A549 (cell line): Measurements from ENCODE around the gene CUTA. TPM values are rescaled to one million over a fixed set of nuclear protein-coding genes. Genes with fewer than 3 reads are reported as not detected.

ENCODE experiments used
- ATAC-seq, 2 experiments: fragments of 200-7000 bp in 1 of 2; fragments of >200 bp in 1 of 2; cut with Nextera tagmentation in 1 of 2; cut with Tn5 transposase in 1 of 2; 3 replicates each; pipeline versions ENCODE4 v1.8.0 to v1.9.1; 2018 to 2020; ENCODE audit warnings: mild to moderate bottlenecking in 1 of 2, moderate library complexity in 1 of 2
- CTCF ChIA-PET: fragments of 300-600 bp; sonication (Branson Sonifier 250); formaldehyde crosslinking; extraction: SDS; loops from one replicate; lab custom pipeline; 2021; ENCODE audit warnings: antibody characterized with exemption, inconsistent platforms; lab: Yijun Ruan, JAX
- POLR2A ChIA-PET: fragments of 350-600 bp; formaldehyde crosslinking; extraction: SDS; loops from one replicate; lab custom pipeline; 2021; ENCODE audit warnings: antibody characterized with exemption, inconsistent platforms; lab: Yijun Ruan, JAX
- DNase-seq, 2 experiments: peaks; one replicate each; pipeline versions ENCODE4 v3.0.0 to v3.0.0-alpha.2; 2011 to 2016; ENCODE audit warnings: low read depth in 1 of 2, low spot score in 1 of 2
- FAIRE-seq: peaks from 2 replicates; lab custom pipeline; 2011; peaks lifted over from hg19 to GRCh38; lab: Jason Lieb, UNC
- H3K27ac ChIP-seq, 2 experiments: fragments of >200 bp; sonication (Bioruptor Twin); formaldehyde crosslinking; 3 replicates each; pipeline ENCODE4 v1.5.1; 2016 to 2017
- H3K4me1 ChIP-seq: fragments of >200 bp; sonication (Bioruptor Twin); formaldehyde crosslinking; 3 replicates; pipeline ENCODE4 v1.6.1; 2016
- H3K4me2 ChIP-seq: fragments of >200 bp; sonication (Bioruptor Twin); formaldehyde crosslinking; 3 replicates; pipeline ENCODE4 v1.6.1; 2016
- H3K4me3 ChIP-seq: fragments of >200 bp; sonication (Bioruptor Twin); formaldehyde crosslinking; 3 replicates; pipeline ENCODE4 v1.5.1; 2016
- H3K9me3 ChIP-seq: fragments of >200 bp; sonication (Bioruptor Twin); formaldehyde crosslinking; 3 replicates; pipeline ENCODE4 v1.6.1; 2016
- ESRRA ChIP-seq: fragments of 150-350 bp; IDR thresholded peaks from 2 replicates; pipeline ENCODE4 v1.6.1; 2014; ENCODE audit warnings: mild to moderate bottlenecking, low read length, borderline replicate concordance
- MAZ ChIP-seq: fragments of 150-350 bp; IDR thresholded peaks from 2 replicates; pipeline ENCODE4 v1.6.1; 2014; ENCODE audit warnings: antibody characterized with exemption, low read depth, low read length, borderline replicate concordance
- POLR2AphosphoS2 ChIP-seq: conservative IDR thresholded peaks from 2 replicates; pipeline ENCODE4 v1.6.1; 2012; ENCODE audit warnings: low read length, improper control_type of control experiment, inconsistent platforms
- ZSCAN20 ChIP-seq: fragments of 250-450 bp; sonication (Bioruptor Pico); IDR thresholded peaks from 2 replicates; pipeline ENCODE4 v1.8.0; 2022; ENCODE audit warnings: mild to moderate bottlenecking, moderate library complexity
- WGBS: methylation state at CpG from one replicate; pipeline ENCODE4 v1.1.6; 2017; ENCODE audit errors: missing lambda C conversion rate; 5-methylcytosine and 5-hydroxymethylcytosine counted together
- polyA plus RNA-seq, 4 experiments: library from polyadenylated mRNA; depleted of rRNA in 3 of 4; stranded (reverse); fragments of >200 nt; fragmentation: RNase III in 1 of 4; extraction: RNeasy Plus Mini Kit Qiagen cat#74134 plus additional on column Dnase treatment in 1 of 4; gene quantifications; 2 replicates in 3 of 4; 3 replicates in 1 of 4; pipeline ENCODE4 v1.2.3, GENCODE V29; 2011 to 2017
- small RNA-seq, 6 experiments: library from RNA; depleted of rRNA; stranded (forward); fragments of <200 nt; gene quantifications; one replicate each; pipeline ENCODE3, GENCODE V24; 2012
- TF ChIP-seq, protein P1 (sequence below): fragments of >200 bp; sonication (Bioruptor Twin); formaldehyde crosslinking; IDR thresholded peaks from 3 replicates; pipeline ENCODE4 v1.5.1; 2016

The CUTA gene
- polyA plus RNA-seq, 2 of the 4 experiments (the other 2 are of a cell fraction) = 98.9 to 175 TPM

GRCh38 chr6:33367009-33367714 lies 50.7 kb downstream of the CUTA start:
- DNase-seq (no peak), ATAC-seq (no peak), FAIRE-seq (no peak)
- ChIA-PET POLR2A (no interaction called here), CTCF (interaction anchor here (1.0 kb wide), 1 partner anchor 22 kb away, joined by 7 read pairs; no protein-coding TSS in a partner anchor)
- TF ChIP-seq ESRRA (no peak), ZSCAN20 (CRISPR knock-in tag) (no peak), POLR2AphosphoS2 (no peak), MAZ (no peak)
- TF ChIP-seq, protein P1, sequence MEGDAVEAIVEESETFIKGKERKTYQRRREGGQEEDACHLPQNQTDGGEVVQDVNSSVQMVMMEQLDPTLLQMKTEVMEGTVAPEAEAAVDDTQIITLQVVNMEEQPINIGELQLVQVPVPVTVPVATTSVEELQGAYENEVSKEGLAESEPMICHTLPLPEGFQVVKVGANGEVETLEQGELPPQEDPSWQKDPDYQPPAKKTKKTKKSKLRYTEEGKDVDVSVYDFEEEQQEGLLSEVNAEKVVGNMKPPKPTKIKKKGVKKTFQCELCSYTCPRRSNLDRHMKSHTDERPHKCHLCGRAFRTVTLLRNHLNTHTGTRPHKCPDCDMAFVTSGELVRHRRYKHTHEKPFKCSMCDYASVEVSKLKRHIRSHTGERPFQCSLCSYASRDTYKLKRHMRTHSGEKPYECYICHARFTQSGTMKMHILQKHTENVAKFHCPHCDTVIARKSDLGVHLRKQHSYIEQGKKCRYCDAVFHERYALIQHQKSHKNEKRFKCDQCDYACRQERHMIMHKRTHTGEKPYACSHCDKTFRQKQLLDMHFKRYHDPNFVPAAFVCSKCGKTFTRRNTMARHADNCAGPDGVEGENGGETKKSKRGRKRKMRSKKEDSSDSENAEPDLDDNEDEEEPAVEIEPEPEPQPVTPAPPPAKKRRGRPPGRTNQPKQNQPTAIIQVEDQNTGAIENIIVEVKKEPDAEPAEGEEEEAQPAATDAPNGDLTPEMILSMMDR = no peak
- H3K9me3 ChIP-seq = no peaks in the 10 kb centered on the region
- H3K27ac ChIP-seq = no peak overlapping the region
- H3K4me1 ChIP-seq = no peaks in the 10 kb centered on the region
- no peak overlapping the region for H3K4me2 ChIP-seq
- 61% methylated on average over 4 of the region's 8 CpGs for WGBS
- H3K4me3 ChIP-seq = no peak overlapping the region

Small RNA genes within 50 kb of the gene (small RNA-seq; reads per million reads assigned to genes)
- 0 reads per million in 6 experiments for gene RPL35AP4
- 0 reads per million in 6 experiments for gene ZBTB9

Other genes with a start within 250 kb of the CUTA start
- gene COL11A2, start 225.6 kb downstream of the CUTA start, polyA plus RNA-seq (2011; rRNA removed) = 0.66 and 0.73 TPM in 2 replicates
- gene COL11A2, start 225.6 kb downstream of the CUTA start, polyA plus RNA-seq (2017; fragmentation: RNase III; extraction: RNeasy Plus Mini Kit Qiagen cat#74134 plus additional on column Dnase treatment) = 0.93 to 1.3 TPM (median 1.1 TPM) in 3 replicates
- gene RXRB, start 217.4 kb downstream of the CUTA start, polyA plus RNA-seq (2011; rRNA removed) = 15.6 and 21.1 TPM in 2 replicates
- 19.1 to 21.3 TPM (median 20.3 TPM) in 3 replicates for gene RXRB, start 217.4 kb downstream of the CUTA start, polyA plus RNA-seq (2017; fragmentation: RNase III; extraction: RNeasy Plus Mini Kit Qiagen cat#74134 plus additional on column Dnase treatment)
- 59.0 and 66.5 TPM in 2 replicates for gene SLC39A7, start 217.2 kb downstream of the CUTA start, polyA plus RNA-seq (2011; rRNA removed)
- gene SLC39A7, start 217.2 kb downstream of the CUTA start, polyA plus RNA-seq (2017; fragmentation: RNase III; extraction: RNeasy Plus Mini Kit Qiagen cat#74134 plus additional on column Dnase treatment) = 104 to 125 TPM (median 122 TPM) in 3 replicates
- 15.9 and 16.5 TPM in 2 replicates for gene HSD17B8, start 213.5 kb downstream of the CUTA start, polyA plus RNA-seq (2011; rRNA removed)
- 9.3 to 9.6 TPM (median 9.5 TPM) in 3 replicates for gene HSD17B8, start 213.5 kb downstream of the CUTA start, polyA plus RNA-seq (2017; fragmentation: RNase III; extraction: RNeasy Plus Mini Kit Qiagen cat#74134 plus additional on column Dnase treatment)
- 12.7 and 14.6 TPM in 2 replicates for gene RING1, start 209.6 kb downstream of the CUTA start, polyA plus RNA-seq (2011; rRNA removed)
- 31.4 to 39.0 TPM (median 35.0 TPM) in 3 replicates for gene RING1, start 209.6 kb downstream of the CUTA start, polyA plus RNA-seq (2017; fragmentation: RNase III; extraction: RNeasy Plus Mini Kit Qiagen cat#74134 plus additional on column Dnase treatment)
- gene VPS52, start 146.2 kb downstream of the CUTA start, polyA plus RNA-seq (2011; rRNA removed) = 38.9 and 44.3 TPM in 2 replicates
- 22.8 to 28.0 TPM (median 22.8 TPM) in 3 replicates for gene VPS52, start 146.2 kb downstream of the CUTA start, polyA plus RNA-seq (2017; fragmentation: RNase III; extraction: RNeasy Plus Mini Kit Qiagen cat#74134 plus additional on column Dnase treatment)
- 3,426 and 3,692 TPM in 2 replicates for gene RPS18, start 146.0 kb downstream of the CUTA start, polyA plus RNA-seq (2011; rRNA removed)
- gene RPS18, start 146.0 kb downstream of the CUTA start, polyA plus RNA-seq (2017; fragmentation: RNase III; extraction: RNeasy Plus Mini Kit Qiagen cat#74134 plus additional on column Dnase treatment) = 3,611 to 3,881 TPM (median 3,639 TPM) in 3 replicates
- 0.54 and 0.74 TPM in 2 replicates for gene B3GALT4, start 141.0 kb downstream of the CUTA start, polyA plus RNA-seq (2011; rRNA removed)
- gene B3GALT4, start 141.0 kb downstream of the CUTA start, polyA plus RNA-seq (2017; fragmentation: RNase III; extraction: RNeasy Plus Mini Kit Qiagen cat#74134 plus additional on column Dnase treatment) = 0.24 to 0.41 TPM (median 0.27 TPM) in 3 replicates
- gene WDR46, start 128.9 kb downstream of the CUTA start, polyA plus RNA-seq (2011; rRNA removed) = 35.1 TPM in 2 replicates
- gene WDR46, start 128.9 kb downstream of the CUTA start, polyA plus RNA-seq (2017; fragmentation: RNase III; extraction: RNeasy Plus Mini Kit Qiagen cat#74134 plus additional on column Dnase treatment) = 88.4 to 91.2 TPM (median 89.6 TPM) in 3 replicates
- 61.2 and 84.6 TPM in 2 replicates for gene PFDN6, start 128.5 kb downstream of the CUTA start, polyA plus RNA-seq (2011; rRNA removed)
- gene PFDN6, start 128.5 kb downstream of the CUTA start, polyA plus RNA-seq (2017; fragmentation: RNase III; extraction: RNeasy Plus Mini Kit Qiagen cat#74134 plus additional on column Dnase treatment) = 117 to 138 TPM (median 120 TPM) in 3 replicates
- 11.6 and 12.9 TPM in 2 replicates for gene RGL2, start 119.2 kb downstream of the CUTA start, polyA plus RNA-seq (2011; rRNA removed)
- gene RGL2, start 119.2 kb downstream of the CUTA start, polyA plus RNA-seq (2017; fragmentation: RNase III; extraction: RNeasy Plus Mini Kit Qiagen cat#74134 plus additional on column Dnase treatment) = 9.6 to 13.9 TPM (median 12.9 TPM) in 3 replicates
- gene TAPBP, start 104.0 kb downstream of the CUTA start, polyA plus RNA-seq (2011; rRNA removed) = 16.8 and 17.1 TPM in 2 replicates
- gene TAPBP, start 104.0 kb downstream of the CUTA start, polyA plus RNA-seq (2017; fragmentation: RNase III; extraction: RNeasy Plus Mini Kit Qiagen cat#74134 plus additional on column Dnase treatment) = 32.2 to 40.0 TPM (median 37.5 TPM) in 3 replicates
- 3.2 and 4.2 TPM in 2 replicates for gene ZBTB22, start 100.4 kb downstream of the CUTA start, polyA plus RNA-seq (2011; rRNA removed)
- gene ZBTB22, start 100.4 kb downstream of the CUTA start, polyA plus RNA-seq (2017; fragmentation: RNase III; extraction: RNeasy Plus Mini Kit Qiagen cat#74134 plus additional on column Dnase treatment) = 5.1 to 8.4 TPM (median 8.3 TPM) in 3 replicates
- 20.3 and 24.4 TPM in 2 replicates for gene DAXX, start 95.1 kb downstream of the CUTA start, polyA plus RNA-seq (2011; rRNA removed)
- gene DAXX, start 95.1 kb downstream of the CUTA start, polyA plus RNA-seq (2017; fragmentation: RNase III; extraction: RNeasy Plus Mini Kit Qiagen cat#74134 plus additional on column Dnase treatment) = 34.5 to 45.8 TPM (median 41.3 TPM) in 3 replicates
- 23.0 and 23.9 TPM in 2 replicates for gene KIFC1, start 26.3 kb downstream of the CUTA start, polyA plus RNA-seq (2011; rRNA removed)
- gene KIFC1, start 26.3 kb downstream of the CUTA start, polyA plus RNA-seq (2017; fragmentation: RNase III; extraction: RNeasy Plus Mini Kit Qiagen cat#74134 plus additional on column Dnase treatment) = 29.1 to 33.7 TPM (median 30.5 TPM) in 3 replicates
- 14.0 and 21.2 TPM in 2 replicates for gene PHF1, start 7.1 kb downstream of the CUTA start, polyA plus RNA-seq (2011; rRNA removed)
- gene PHF1, start 7.1 kb downstream of the CUTA start, polyA plus RNA-seq (2017; fragmentation: RNase III; extraction: RNeasy Plus Mini Kit Qiagen cat#74134 plus additional on column Dnase treatment) = 16.6 to 21.6 TPM (median 21.4 TPM) in 3 replicates
- 2.2 and 3.6 TPM in 2 replicates for gene SYNGAP1, start 2.0 kb upstream of the CUTA start, polyA plus RNA-seq (2011; rRNA removed)
- gene SYNGAP1, start 2.0 kb upstream of the CUTA start, polyA plus RNA-seq (2017; fragmentation: RNase III; extraction: RNeasy Plus Mini Kit Qiagen cat#74134 plus additional on column Dnase treatment) = 6.9 to 10.8 TPM (median 9.2 TPM) in 3 replicates
- gene ZBTB9, start 36.5 kb upstream of the CUTA start, polyA plus RNA-seq (2011; rRNA removed) = 6.9 and 9.5 TPM in 2 replicates
- 9.1 to 9.9 TPM (median 9.5 TPM) in 3 replicates for gene ZBTB9, start 36.5 kb upstream of the CUTA start, polyA plus RNA-seq (2017; fragmentation: RNase III; extraction: RNeasy Plus Mini Kit Qiagen cat#74134 plus additional on column Dnase treatment)
- 11.9 and 12.6 TPM in 2 replicates for gene BAK1, start 162.2 kb upstream of the CUTA start, polyA plus RNA-seq (2011; rRNA removed)
- 16.9 to 19.0 TPM (median 18.8 TPM) in 3 replicates for gene BAK1, start 162.2 kb upstream of the CUTA start, polyA plus RNA-seq (2017; fragmentation: RNase III; extraction: RNeasy Plus Mini Kit Qiagen cat#74134 plus additional on column Dnase treatment)
- gene ITPR3, start 203.2 kb upstream of the CUTA start, polyA plus RNA-seq (2011; rRNA removed) = 17.6 and 19.1 TPM in 2 replicates
- gene ITPR3, start 203.2 kb upstream of the CUTA start, polyA plus RNA-seq (2017; fragmentation: RNase III; extraction: RNeasy Plus Mini Kit Qiagen cat#74134 plus additional on column Dnase treatment) = 19.0 to 20.8 TPM (median 20.7 TPM) in 3 replicates